Gastrocnemius medialis (tissue), 4 donors: ENCODE data around the gene INSYN2A.

ENCODE experiments used
- CTCF ChIP-seq, 5 experiments: fragments of 450-650 bp in 3 of 5; fragments of 200-600 bp in 2 of 5; sonication (generic) in 2 of 5; IDR thresholded peaks in 4 of 5; conservative IDR thresholded peaks in 1 of 5; 1 replicate in 4 of 5; 2 replicates in 1 of 5; pipeline ENCODE4 v1.5.1; 2016 to 2019; ENCODE audit warnings: antibody characterized with exemption in 5 of 5, mild to moderate bottlenecking in 3 of 5, moderate library complexity in 3 of 5
- POLR2A ChIP-seq, 2 donors: fragments of 450-650 bp; IDR thresholded peaks; one replicate each; pipeline ENCODE4 v1.6.1; 2017; ENCODE audit warnings: antibody characterized with exemption in 2 of 2, mild to moderate bottlenecking in 2 of 2, moderate library complexity in 2 of 2

- TF ChIP-seq POLR2A (IDR thresholded peaks at IDR 0.05), result no peak
- no peak for TF ChIP-seq CTCF (IDR thresholded peaks at IDR 0.05 in 4 of 5, conservative IDR thresholded peaks at IDR 0.05 in 1 of 5)
Measured at GRCh38 chr10:127194599-127194998, 1.8 kb downstream of the INSYN2A start.
